ENCODE measurements around the gene TTC23L. TPM values are rescaled to one million over a fixed set of nuclear protein-coding genes. Genes with fewer than 3 reads are reported as not detected.
A peak's percentile ranks its signal among the peaks of the same experiment; 100 is the strongest.

TTC23L gene, protein sequence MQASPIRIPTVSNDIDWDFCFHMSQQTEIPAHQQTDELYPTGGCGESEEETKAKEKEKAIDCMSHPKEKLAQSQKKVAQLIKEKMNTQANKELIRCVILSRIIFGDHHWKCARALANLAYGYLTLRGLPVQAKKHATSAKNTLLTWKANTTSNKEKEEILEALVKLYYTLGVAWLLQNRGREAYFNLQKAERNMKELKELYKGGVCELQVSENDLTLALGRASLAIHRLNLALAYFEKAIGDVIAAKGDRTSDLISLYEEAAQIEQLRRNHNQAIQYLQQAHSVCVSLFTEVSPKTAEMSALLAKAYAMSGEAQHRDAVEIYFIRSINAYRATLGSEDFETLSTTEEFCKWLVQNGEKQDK
- not detected for total RNA-seq
- polyA plus RNA-seq, result under 1 TPM in 1 of 3 donors, not detected in 2; 0.05 TPM
- long read RNA-seq, donor 1, result 0 reads
- long read RNA-seq, donor 2, result 0 reads

DNA sequence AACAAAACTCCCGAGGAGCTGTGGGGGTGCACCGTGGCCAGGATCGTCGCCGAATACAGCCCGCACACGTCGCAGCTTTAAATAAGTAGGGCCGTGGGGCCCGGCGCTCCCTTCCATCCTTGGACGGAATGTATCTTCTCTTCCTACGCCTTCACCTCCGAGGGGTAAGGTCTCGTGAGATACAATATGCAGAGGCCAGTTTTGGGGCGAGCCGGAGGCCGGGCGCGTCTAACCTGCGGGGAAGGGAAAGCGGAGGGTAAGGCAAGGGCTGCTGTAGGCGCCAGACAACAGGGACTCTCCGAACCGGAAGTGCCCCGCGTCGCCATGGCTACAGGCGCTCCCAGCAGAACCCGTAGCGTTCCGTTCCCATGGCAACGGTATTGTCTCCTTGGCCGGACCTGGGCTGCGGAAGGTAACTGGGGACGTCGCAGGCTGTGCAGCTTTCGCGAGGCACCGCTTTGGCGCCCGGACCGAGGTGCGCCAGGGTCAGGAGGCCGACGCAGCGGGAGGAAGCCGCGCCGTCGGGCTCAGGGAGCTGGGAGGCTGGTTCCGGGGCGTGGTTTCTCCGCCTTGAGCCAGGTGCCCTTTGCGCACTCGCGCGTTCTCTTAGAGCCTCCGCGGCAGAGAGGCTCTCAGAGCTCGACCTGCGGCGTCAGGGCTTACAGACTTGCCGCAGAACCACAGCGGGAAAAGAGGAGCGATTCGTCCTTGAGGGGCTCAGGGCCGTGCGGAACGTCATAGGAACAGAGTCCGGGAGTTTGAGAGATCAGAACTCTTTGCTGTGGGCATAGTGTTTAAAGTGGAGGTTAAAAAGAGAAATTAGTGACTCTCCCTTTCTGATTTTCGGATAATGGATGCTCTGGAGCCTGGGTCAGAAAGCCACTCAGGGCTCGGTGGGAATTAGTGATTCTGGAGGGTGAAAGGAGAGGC, at the start of gene TTC23L:
TSS of gene TTC23L (plus strand) at position 380 of the 930 bp plus-strand sequence. CDS start 1,508 bp downstream, outside the sequence.
- no peaks in the 10 kb centered on the region for H3K4me1 ChIP-seq
- peak within 1 kb of the TSS; percentile 70 for H3K4me3 ChIP-seq
- DNase-seq (peak; percentile 84 to 90), ATAC-seq (peak; percentile 70 to 94 (median 89))
- H3K36me3 ChIP-seq (ENCODE audit: insufficient read depth in 1 of 2, low read depth in 1 of 2), result no peaks in the 10 kb centered on the region
- H3K9me3 ChIP-seq, result no peaks in the 10 kb centered on the region
- intact Hi-C loops (cut with DNase I), result no loop called here
- TF ChIP-seq, protein P1, sequence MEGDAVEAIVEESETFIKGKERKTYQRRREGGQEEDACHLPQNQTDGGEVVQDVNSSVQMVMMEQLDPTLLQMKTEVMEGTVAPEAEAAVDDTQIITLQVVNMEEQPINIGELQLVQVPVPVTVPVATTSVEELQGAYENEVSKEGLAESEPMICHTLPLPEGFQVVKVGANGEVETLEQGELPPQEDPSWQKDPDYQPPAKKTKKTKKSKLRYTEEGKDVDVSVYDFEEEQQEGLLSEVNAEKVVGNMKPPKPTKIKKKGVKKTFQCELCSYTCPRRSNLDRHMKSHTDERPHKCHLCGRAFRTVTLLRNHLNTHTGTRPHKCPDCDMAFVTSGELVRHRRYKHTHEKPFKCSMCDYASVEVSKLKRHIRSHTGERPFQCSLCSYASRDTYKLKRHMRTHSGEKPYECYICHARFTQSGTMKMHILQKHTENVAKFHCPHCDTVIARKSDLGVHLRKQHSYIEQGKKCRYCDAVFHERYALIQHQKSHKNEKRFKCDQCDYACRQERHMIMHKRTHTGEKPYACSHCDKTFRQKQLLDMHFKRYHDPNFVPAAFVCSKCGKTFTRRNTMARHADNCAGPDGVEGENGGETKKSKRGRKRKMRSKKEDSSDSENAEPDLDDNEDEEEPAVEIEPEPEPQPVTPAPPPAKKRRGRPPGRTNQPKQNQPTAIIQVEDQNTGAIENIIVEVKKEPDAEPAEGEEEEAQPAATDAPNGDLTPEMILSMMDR (IDR thresholded peaks at IDR 0.05), result no peak
- peaks cover 0 to 17% (median 2%) of the 10 kb centered on the region in 3 donors for H3K27me3 ChIP-seq (ENCODE audit: insufficient read depth in 3 of 3, low read length in 2 of 3)
- WGBS, 3 donors, result 1 to 3% (median 2%) methylated on average over 72 to 73 of the region's 73 CpGs
- no peak within 1 kb of the TSS for H3K27ac ChIP-seq

- Histone ChIP-seq H3K27ac (no peak overlapping the region), H3K4me3 (no peak overlapping the region), H3K9me3 (peaks cover 4% of the 10 kb centered on the region), H3K27me3 (ENCODE audit: insufficient read depth in 3 of 3, low read length in 2 of 3) (no peaks in the 10 kb centered on the region), H3K36me3 (ENCODE audit: insufficient read depth in 1 of 2, low read depth in 1 of 2) (no peaks in the 10 kb centered on the region), H3K4me1 (no peaks in the 10 kb centered on the region)
- DNase-seq, result no peak
- intact Hi-C loops (cut with DNase I), result no loop called here
- TF ChIP-seq, protein P1 (IDR thresholded peaks at IDR 0.05), result no peak
- no peak for ATAC-seq
- WGBS, 3 donors, result 92 to 94% (median 93%) methylated on average over 2 of the region's 2 CpGs
Measured at GRCh38 chr5:34789639-34790038, 49.3 kb upstream of the TTC23L start.

- intact Hi-C loops (cut with DNase I), result no loop called here
- no peaks in the 10 kb centered on the region for H3K36me3 ChIP-seq (ENCODE audit: insufficient read depth in 1 of 2, low read depth in 1 of 2)
- no peaks in the 10 kb centered on the region for H3K27me3 ChIP-seq (ENCODE audit: insufficient read depth in 3 of 3, low read length in 2 of 3)
- WGBS, 3 donors, result 19 to 40% (median 25%) methylated on average over 1 of the region's 1 CpG
- H3K4me3 ChIP-seq, result no peak overlapping the region
- H3K4me1 ChIP-seq, result no peaks in the 10 kb centered on the region
- H3K27ac ChIP-seq, result no peak overlapping the region
- ATAC-seq, result no peak
- TF ChIP-seq, protein P1 (IDR thresholded peaks at IDR 0.05), result no peak
- H3K9me3 ChIP-seq, result peaks cover 4% of the 10 kb centered on the region
- DNase-seq, result no peak
Measured at GRCh38 chr5:34790069-34790468, 48.9 kb upstream of the TTC23L start.

- intact Hi-C loops (cut with DNase I), result no loop called here
- Histone ChIP-seq H3K36me3 (ENCODE audit: insufficient read depth in 1 of 2, low read depth in 1 of 2) (no peaks in the 10 kb centered on the region), H3K4me1 (no peaks in the 10 kb centered on the region), H3K9me3 (peaks cover 4% of the 10 kb centered on the region), H3K4me3 (no peak overlapping the region), H3K27ac (no peak overlapping the region), H3K27me3 (ENCODE audit: insufficient read depth in 3 of 3, low read length in 2 of 3) (no peaks in the 10 kb centered on the region)
- TF ChIP-seq, protein P1 (IDR thresholded peaks at IDR 0.05), result no peak
- DNase-seq (no peak), ATAC-seq (no peak)
- 80 to 83% (median 82%) methylated on average over 5 of the region's 5 CpGs for WGBS, 3 donors
Measured at GRCh38 chr5:34791761-34792244, 47.2 kb upstream of the TTC23L start.
